Adrenal gland (tissue), 12 donors: ENCODE results near the gene GNAO1. TPM values are rescaled to one million over a fixed set of nuclear protein-coding genes. Genes with fewer than 3 reads are reported as not detected.

Experiments used
- DNase-seq, 7 donors: peaks; one replicate each; pipeline ENCODE4 v3.0.0-alpha.2; 2019 to 2020
- H3K27ac ChIP-seq, 5 donors: fragments of 200-600 bp; sonication (generic) in 4 of 5; 1 replicate in 3 of 5; 2 replicates in 2 of 5; pipeline versions ENCODE4 v1.5.1 to v1.8.0; 2016 to 2020; ENCODE audit warnings: mild to moderate bottlenecking in 1 of 5
- H3K27me3 ChIP-seq: fragments of 200-600 bp; 2 replicates; pipeline ENCODE4 v1.8.0; 2021
- H3K36me3 ChIP-seq, 2 donors: fragments of 200-600 bp; replicated peaks in 1 of 2; 1 replicate in 1 of 2; 2 replicates in 1 of 2; pipeline versions ENCODE4 v1.5.1 to v1.8.0; 2018 to 2022
- H3K4me1 ChIP-seq, 2 donors: fragments of 200-600 bp; replicated peaks in 1 of 2; 1 replicate in 1 of 2; 2 replicates in 1 of 2; pipeline versions ENCODE4 v1.5.1 to v1.8.0; 2018 to 2021
- H3K4me3 ChIP-seq, 4 donors: fragments of 200-600 bp; sonication (generic) in 3 of 4; one replicate each; pipeline ENCODE4 v1.5.1; 2016 to 2018
- H3K9me3 ChIP-seq, 3 donors: fragments of 200-600 bp; sonication (generic) in 1 of 3; replicated peaks in 1 of 3; 1 replicate in 2 of 3; 2 replicates in 1 of 3; pipeline versions ENCODE4 v1.5.1 to v1.8.0; 2016 to 2021
- POLR2A ChIP-seq, 2 donors: fragments of 450-650 bp; IDR thresholded peaks; one replicate each; pipeline ENCODE4 v1.6.1; 2017; ENCODE audit warnings: antibody characterized with exemption in 2 of 2, mild to moderate bottlenecking in 2 of 2, moderate library complexity in 1 of 2
- WGBS, 4 donors: extraction: QIAGEN DNeasy Blood & Tissue Kit in 2 of 4; methylation state at CpG; one replicate each; pipeline versions ENCODE4 v1.1.5 to v1.1.7; 2013 to 2017; 5-methylcytosine and 5-hydroxymethylcytosine counted together
- intact Hi-C, 2 donors: fragments of 100-400 bp; cut with DNase I; formaldehyde crosslinking; loops; one replicate each; pipeline versions ENCODE4 v1.14.1 to v1.15.0; 2022 to 2023
- polyA plus RNA-seq, 3 donors: library from polyadenylated mRNA; stranded (reverse); fragments of 200-250 nt in 2 of 3; fragments of 350-450 nt in 1 of 3; fragmentation: Illumina TruSeq in 1 of 3; extraction: RNeasy Lipid Tissue Mini Kit (QIAGEN cat#74804) in 1 of 3; gene quantifications; one replicate each; pipeline ENCODE4 v1.2.3, GENCODE V29; 2013 to 2014
- total RNA-seq, 9 donors: library from RNA; depleted of rRNA in 4 of 9; stranded (reverse); fragments of >200 nt in 4 of 9; fragments of 120-200 nt in 1 of 9; fragmentation: NEBNext Ultra II Directional in 1 of 9; extraction: Animal tissue kit (Norgen Biotek cat#: 25700) in 1 of 9; gene quantifications; one replicate each; pipeline versions ENCODE4 v1.1.0 to v1.2.4, GENCODE V29; 2013 to 2023
- TF ChIP-seq, protein P1 (sequence below), 6 experiments: fragments of 450-650 bp in 4 of 6; fragments of 200-600 bp in 2 of 6; sonication (generic) in 1 of 6; IDR thresholded peaks; 1 replicate in 5 of 6; 2 replicates in 1 of 6; pipeline versions ENCODE4 v1.5.1 to v1.8.0; 2016 to 2021; ENCODE audit warnings: antibody characterized with exemption in 6 of 6, mild to moderate bottlenecking in 2 of 6, moderate library complexity in 1 of 6
- donor health status: healthy with polysubstance abuse.
- donor health status: Bipolar disorder and iron deficiency.
- donor health status: DM: yes; HTN: yes; CAD: no.
- donor health status: DM: no; HTN: no; CAD: no.
- donor health status: DM: no; HTN: no; CAD: no.
- donor health status: DM: yes; HTN: yes; CAD: no.

Gene GNAO1
- total and polyA plus RNA-seq, 12 donors: 1.8 to 36.6 (median 5.9) TPM

GRCh38 chr16:56363781-56364565 lies 172.7 kb downstream of the GNAO1 start:
- Histone ChIP-seq H3K27me3 (no peaks in the 10 kb centered on the region), H3K4me3 (no peak overlapping the region), H3K4me1 (peaks cover 0 to 4% of the 10 kb centered on the region in 2 donors), H3K9me3 (no peaks in the 10 kb centered on the region), H3K36me3 (peaks cover 0 to 60% of the 10 kb centered on the region in 2 donors), H3K27ac (no peak overlapping the region)
- no peak for TF ChIP-seq POLR2A (IDR thresholded peaks at IDR 0.05)
- TF ChIP-seq, protein P1, sequence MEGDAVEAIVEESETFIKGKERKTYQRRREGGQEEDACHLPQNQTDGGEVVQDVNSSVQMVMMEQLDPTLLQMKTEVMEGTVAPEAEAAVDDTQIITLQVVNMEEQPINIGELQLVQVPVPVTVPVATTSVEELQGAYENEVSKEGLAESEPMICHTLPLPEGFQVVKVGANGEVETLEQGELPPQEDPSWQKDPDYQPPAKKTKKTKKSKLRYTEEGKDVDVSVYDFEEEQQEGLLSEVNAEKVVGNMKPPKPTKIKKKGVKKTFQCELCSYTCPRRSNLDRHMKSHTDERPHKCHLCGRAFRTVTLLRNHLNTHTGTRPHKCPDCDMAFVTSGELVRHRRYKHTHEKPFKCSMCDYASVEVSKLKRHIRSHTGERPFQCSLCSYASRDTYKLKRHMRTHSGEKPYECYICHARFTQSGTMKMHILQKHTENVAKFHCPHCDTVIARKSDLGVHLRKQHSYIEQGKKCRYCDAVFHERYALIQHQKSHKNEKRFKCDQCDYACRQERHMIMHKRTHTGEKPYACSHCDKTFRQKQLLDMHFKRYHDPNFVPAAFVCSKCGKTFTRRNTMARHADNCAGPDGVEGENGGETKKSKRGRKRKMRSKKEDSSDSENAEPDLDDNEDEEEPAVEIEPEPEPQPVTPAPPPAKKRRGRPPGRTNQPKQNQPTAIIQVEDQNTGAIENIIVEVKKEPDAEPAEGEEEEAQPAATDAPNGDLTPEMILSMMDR (IDR thresholded peaks at IDR 0.05): no peak
- intact Hi-C loops: no loop called here
- WGBS, 4 donors: 95 to 96% (median 96%) methylated on average over 20 to 26 of the region's 26 CpGs
- DNase-seq: peak in 2 of 7 donors; percentile 11 to 15

DNA sequence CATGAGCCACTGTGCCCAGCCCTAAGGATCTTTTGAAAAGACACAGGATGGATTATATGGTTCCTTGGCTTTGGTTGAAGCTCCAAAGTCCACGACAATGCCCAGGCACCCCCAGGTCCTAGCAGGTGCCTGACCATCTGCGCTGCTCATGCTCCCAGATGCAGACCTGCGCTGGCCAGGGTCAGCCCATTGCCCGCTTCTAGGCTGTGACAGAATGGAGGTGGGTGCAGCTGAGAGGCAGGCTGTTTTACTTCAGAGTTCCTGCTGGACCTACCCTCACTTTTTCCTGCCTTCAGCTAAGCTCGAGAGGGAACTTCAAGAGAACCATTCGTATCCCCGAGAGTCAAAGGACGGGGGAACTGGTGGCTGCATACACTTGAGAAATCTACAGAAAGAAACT lies 173.6 kb downstream of the GNAO1 start:
- intact Hi-C loops: no loop called here
- H3K27ac ChIP-seq: no peak overlapping the region
- H3K4me3 ChIP-seq: no peak overlapping the region
- H3K4me1 ChIP-seq: peaks cover 3 to 5% of the 10 kb centered on the region in 2 donors
- no peaks in the 10 kb centered on the region for H3K9me3 ChIP-seq
- DNase-seq: peak in 1 of 7 donors; percentile 16
- H3K36me3 ChIP-seq: peaks cover 0 to 65% of the 10 kb centered on the region in 2 donors
- H3K27me3 ChIP-seq: no peaks in the 10 kb centered on the region
- 97 to 99% (median 98%) methylated on average over 5 to 8 of the region's 8 CpGs for WGBS, 4 donors
- TF ChIP-seq, protein P1 (IDR thresholded peaks at IDR 0.05): no peak
- no peak for TF ChIP-seq POLR2A (IDR thresholded peaks at IDR 0.05)

- intact Hi-C loops: no loop called here
- DNase-seq: no peak
- H3K27ac ChIP-seq: no peak overlapping the region
- peaks cover 8 to 10% of the 10 kb centered on the region in 2 donors for H3K4me1 ChIP-seq
- TF ChIP-seq, protein P1 (IDR thresholded peaks at IDR 0.05): no peak
- TF ChIP-seq POLR2A (IDR thresholded peaks at IDR 0.05): no peak
- no peak overlapping the region for H3K4me3 ChIP-seq
- H3K36me3 ChIP-seq: peaks cover 0 to 63% of the 10 kb centered on the region in 2 donors
- WGBS, 4 donors: 79 to 97% (median 86%) methylated on average over 7 of the region's 7 CpGs
- H3K27me3 ChIP-seq: no peaks in the 10 kb centered on the region
- no peaks in the 10 kb centered on the region for H3K9me3 ChIP-seq
Observed at GRCh38 chr16:56365552-56365951, 174.3 kb downstream of the GNAO1 start.

DNA sequence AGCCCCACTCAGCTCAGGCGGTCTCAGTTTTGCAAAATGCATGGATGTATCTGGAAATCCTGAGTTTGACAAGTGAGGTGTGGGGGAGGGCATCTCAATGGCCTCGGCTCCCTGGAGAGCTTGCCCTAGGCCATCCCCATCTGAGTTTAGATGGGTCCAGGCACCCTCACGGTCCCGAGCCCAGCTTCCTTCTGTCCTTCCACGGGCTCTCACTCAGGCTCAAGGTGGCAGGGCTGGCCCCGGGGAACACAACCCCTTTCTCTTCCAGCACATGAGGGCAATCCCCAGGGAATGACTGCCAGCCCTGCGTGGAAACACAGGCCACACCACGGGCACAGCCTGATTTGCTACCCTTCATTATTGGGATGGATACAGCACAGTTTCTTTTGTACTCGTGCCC lies 175.7 kb downstream of the GNAO1 start:
- H3K27me3 ChIP-seq: no peaks in the 10 kb centered on the region
- peaks cover 0 to 58% of the 10 kb centered on the region in 2 donors for H3K36me3 ChIP-seq
- intact Hi-C loops: no loop called here
- no peak overlapping the region for H3K27ac ChIP-seq
- TF ChIP-seq, protein P1 (IDR thresholded peaks at IDR 0.05): no peak
- TF ChIP-seq POLR2A (IDR thresholded peaks at IDR 0.05): no peak
- 93 to 97% (median 96%) methylated on average over 8 to 9 of the region's 9 CpGs for WGBS, 4 donors
- H3K4me1 ChIP-seq: peaks cover 9 to 22% of the 10 kb centered on the region in 2 donors
- H3K9me3 ChIP-seq: no peaks in the 10 kb centered on the region
- peak in 1 of 7 donors; percentile 17 for DNase-seq
- no peak overlapping the region for H3K4me3 ChIP-seq
